ENCODE results near the gene SLIT3.

DNA sequence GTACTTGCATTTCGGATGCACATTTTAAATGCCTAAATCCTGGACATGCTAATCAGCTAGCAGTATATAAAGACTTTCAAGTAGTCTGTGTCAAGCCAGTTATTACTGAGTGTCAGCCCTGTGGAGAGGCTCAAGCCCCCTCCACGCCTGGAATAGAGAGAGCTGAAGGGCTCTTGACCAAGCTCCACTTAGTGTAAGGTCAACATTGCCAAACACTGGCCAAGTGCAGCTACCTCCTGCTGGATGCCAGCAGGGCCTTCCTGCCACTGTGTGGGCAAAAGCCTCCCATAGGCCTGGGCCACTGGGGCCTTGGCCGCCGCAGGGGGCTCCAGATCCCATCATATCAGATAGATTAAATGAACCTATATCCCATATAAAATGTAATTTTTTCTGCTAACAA, 482.4 kb downstream of the SLIT3 start:
- TF ChIP-seq, protein P1, sequence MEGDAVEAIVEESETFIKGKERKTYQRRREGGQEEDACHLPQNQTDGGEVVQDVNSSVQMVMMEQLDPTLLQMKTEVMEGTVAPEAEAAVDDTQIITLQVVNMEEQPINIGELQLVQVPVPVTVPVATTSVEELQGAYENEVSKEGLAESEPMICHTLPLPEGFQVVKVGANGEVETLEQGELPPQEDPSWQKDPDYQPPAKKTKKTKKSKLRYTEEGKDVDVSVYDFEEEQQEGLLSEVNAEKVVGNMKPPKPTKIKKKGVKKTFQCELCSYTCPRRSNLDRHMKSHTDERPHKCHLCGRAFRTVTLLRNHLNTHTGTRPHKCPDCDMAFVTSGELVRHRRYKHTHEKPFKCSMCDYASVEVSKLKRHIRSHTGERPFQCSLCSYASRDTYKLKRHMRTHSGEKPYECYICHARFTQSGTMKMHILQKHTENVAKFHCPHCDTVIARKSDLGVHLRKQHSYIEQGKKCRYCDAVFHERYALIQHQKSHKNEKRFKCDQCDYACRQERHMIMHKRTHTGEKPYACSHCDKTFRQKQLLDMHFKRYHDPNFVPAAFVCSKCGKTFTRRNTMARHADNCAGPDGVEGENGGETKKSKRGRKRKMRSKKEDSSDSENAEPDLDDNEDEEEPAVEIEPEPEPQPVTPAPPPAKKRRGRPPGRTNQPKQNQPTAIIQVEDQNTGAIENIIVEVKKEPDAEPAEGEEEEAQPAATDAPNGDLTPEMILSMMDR (IDR thresholded peaks at IDR 0.05) = no peak
- no peak for TF ChIP-seq POLR2A (IDR thresholded peaks at IDR 0.05)

Measured in suprapubic skin (tissue), 3 donors.